ENCODE data around the gene RAB4B. TPM values are rescaled to one million over a fixed set of nuclear protein-coding genes. Genes with fewer than 3 reads are reported as not detected.
A peak's percentile ranks its signal among the peaks of the same experiment; 100 is the strongest.
"Not testable (repeated sequence)": the region's sequence is repeated elsewhere in the genome, so short reads cannot be mapped to it uniquely, and the experiment has no call there.

The RAB4B gene
- total and polyA plus RNA-seq, 10 donors, result 36.8 to 95.3 (median 58.8) TPM

GRCh38 chr19:40813182-40813581 is 35.1 kb downstream of the RAB4B start:
- Histone ChIP-seq H3K27ac (peak overlapping the region in 4 of 8 donors; percentile 22 to 98 (median 30)), H3K4me1 (peaks cover 31 to 74% (median 49%) of the 10 kb centered on the region in 6 donors), H3K4me3 (no peak overlapping the region), H3K36me3 (peaks cover 0 to 19% (median 14%) of the 10 kb centered on the region in 6 donors), H3K9me3 (no peaks in the 10 kb centered on the region), H3K27me3 (replicated peaks in 1 of 7) (no peaks in the 10 kb centered on the region)
- intact Hi-C loops (cut with DNase I; ENCODE audit: low total_unique reads), result no loop called here
- 51 to 63% (median 56%) methylated on average over 4 of the region's 4 CpGs for WGBS, 5 donors
- TF ChIP-seq POLR2A (IDR thresholded peaks at IDR 0.05) (no peak), CTCF (IDR thresholded peaks at IDR 0.05 in 8 of 11, conservative IDR thresholded peaks at IDR 0.05 in 3 of 11) (no peak), POLR2AphosphoS5 (IDR thresholded peaks at IDR 0.05) (peak in 1 of 3 donors; percentile 9)
- DNase-seq, result no peak

GRCh38 chr19:40815223-40815622 is 37.2 kb downstream of the RAB4B start:
- Histone ChIP-seq H3K36me3 (no peaks in the 10 kb centered on the region), H3K4me3 (no peak overlapping the region), H3K27me3 (replicated peaks in 1 of 7) (no peaks in the 10 kb centered on the region), H3K4me1 (peaks cover 30 to 74% (median 49%) of the 10 kb centered on the region in 6 donors), H3K9me3 (no peaks in the 10 kb centered on the region), H3K27ac (no peak overlapping the region)
- intact Hi-C loops (cut with DNase I; ENCODE audit: low total_unique reads), result no loop called here
- 68 to 86% (median 80%) methylated on average over 4 of the region's 4 CpGs for WGBS, 5 donors
- TF ChIP-seq POLR2AphosphoS5 (IDR thresholded peaks at IDR 0.05) (no peak), CTCF (IDR thresholded peaks at IDR 0.05 in 8 of 11, conservative IDR thresholded peaks at IDR 0.05 in 3 of 11) (no peak), POLR2A (IDR thresholded peaks at IDR 0.05) (no peak)
- DNase-seq, result no peak

GRCh38 chr19:40818480-40819399 is 40.7 kb downstream of the RAB4B start:
- intact Hi-C loops (cut with DNase I; ENCODE audit: low total_unique reads), result not testable (repeated sequence)
- TF ChIP-seq POLR2AphosphoS5 (IDR thresholded peaks at IDR 0.05) (peak; percentile 49 to 84 (median 53)), CTCF (IDR thresholded peaks at IDR 0.05 in 8 of 11, conservative IDR thresholded peaks at IDR 0.05 in 3 of 11) (peak in 8 of 11 experiments; percentile 17 to 57 (median 44))
- peak overlapping the region in 5 of 8 donors; percentile 29 to 66 (median 32) for H3K4me3 ChIP-seq

More at GRCh38 chr19:40818480-40819399, 40.7 kb downstream of the RAB4B start:
- H3K27ac ChIP-seq, result peak overlapping the region in 6 of 8 donors; percentile 49 to 82 (median 66)
- H3K36me3 ChIP-seq; H3K27me3 ChIP-seq (replicated peaks in 1 of 7); H3K9me3 ChIP-seq: not testable (repeated sequence)
- peaks cover 18 to 68% (median 44%) of the 10 kb centered on the region in 6 donors for H3K4me1 ChIP-seq
- DNase-seq, result peak; percentile 94
- 24 to 37% (median 27%) methylated on average over 20 to 31 of the region's 36 CpGs for WGBS, 5 donors
